Measurements from ENCODE around the gene HIVEP3.
A peak's percentile ranks its signal among the peaks of the same experiment; 100 is the strongest.

Gene HIVEP3

GRCh38 chr1:41898191-41898713 lies 20.5 kb downstream of the HIVEP3 start:
- peak; percentile 91; the same call in 1 of the 2 replicates for TF ChIP-seq SIN3A (IDR thresholded peaks at IDR 0.05; ENCODE audit: borderline replicate concordance, insufficient read depth, low read length)
- TF ChIP-seq FOXP2 (optimal IDR thresholded peaks at IDR 0.05; ENCODE audit: borderline replicate concordance, extremely low read depth, extremely low read length, insufficient read depth), result no peak
- TF ChIP-seq REST (IDR thresholded peaks at IDR 0.05; ENCODE audit: insufficient read depth in 1 of 2, low read depth in 2 of 2, low read length in 2 of 2), result peak in 1 of 2 experiments; percentile 63; a peak in 1 of 4 replicates
- TF ChIP-seq TAF1 (IDR thresholded peaks at IDR 0.05; ENCODE audit: borderline replicate concordance, insufficient read depth, low read length), result no peak
- peak; percentile 63 for TF ChIP-seq POLR2AphosphoS5 (IDR thresholded peaks at IDR 0.05; ENCODE audit: low read depth, low read length)

- peak; percentile 64 for TF ChIP-seq FOXP2 (optimal IDR thresholded peaks at IDR 0.05; ENCODE audit: borderline replicate concordance, extremely low read depth, extremely low read length, insufficient read depth)
- no peak for TF ChIP-seq REST (IDR thresholded peaks at IDR 0.05; ENCODE audit: insufficient read depth in 1 of 2, low read depth in 2 of 2, low read length in 2 of 2)
Observed at GRCh38 chr1:41895552-41895951, 23.2 kb downstream of the HIVEP3 start.

- TF ChIP-seq TAF1 (IDR thresholded peaks at IDR 0.05; ENCODE audit: borderline replicate concordance, insufficient read depth, low read length) (no peak), SIN3A (IDR thresholded peaks at IDR 0.05; ENCODE audit: borderline replicate concordance, insufficient read depth, low read length) (no peak), FOXP2 (optimal IDR thresholded peaks at IDR 0.05; ENCODE audit: borderline replicate concordance, extremely low read depth, extremely low read length, insufficient read depth) (no peak), REST (IDR thresholded peaks at IDR 0.05; ENCODE audit: insufficient read depth in 1 of 2, low read depth in 2 of 2, low read length in 2 of 2) (no peak), POLR2AphosphoS5 (IDR thresholded peaks at IDR 0.05; ENCODE audit: low read depth, low read length) (no peak)
Observed at GRCh38 chr1:41894808-41895483, 23.8 kb downstream of the HIVEP3 start.

GRCh38 chr1:41894101-41894807 lies 24.5 kb downstream of the HIVEP3 start:
- TF ChIP-seq TAF1 (IDR thresholded peaks at IDR 0.05; ENCODE audit: borderline replicate concordance, insufficient read depth, low read length), result no peak
- no peak for TF ChIP-seq POLR2AphosphoS5 (IDR thresholded peaks at IDR 0.05; ENCODE audit: low read depth, low read length)
- TF ChIP-seq REST (IDR thresholded peaks at IDR 0.05; ENCODE audit: insufficient read depth in 1 of 2, low read depth in 2 of 2, low read length in 2 of 2), result no peak
- TF ChIP-seq SIN3A (IDR thresholded peaks at IDR 0.05; ENCODE audit: borderline replicate concordance, insufficient read depth, low read length), result no peak
- TF ChIP-seq FOXP2 (optimal IDR thresholded peaks at IDR 0.05; ENCODE audit: borderline replicate concordance, extremely low read depth, extremely low read length, insufficient read depth), result no peak
